ENCODE results near the gene TCFL5. TPM values are rescaled to one million over a fixed set of nuclear protein-coding genes. Genes with fewer than 3 reads are reported as not detected.
A peak's percentile ranks its signal among the peaks of the same experiment; 100 is the strongest.

The TCFL5 gene
- total RNA-seq, 1 donor from 2014 or later = 12.2 TPM

DNA sequence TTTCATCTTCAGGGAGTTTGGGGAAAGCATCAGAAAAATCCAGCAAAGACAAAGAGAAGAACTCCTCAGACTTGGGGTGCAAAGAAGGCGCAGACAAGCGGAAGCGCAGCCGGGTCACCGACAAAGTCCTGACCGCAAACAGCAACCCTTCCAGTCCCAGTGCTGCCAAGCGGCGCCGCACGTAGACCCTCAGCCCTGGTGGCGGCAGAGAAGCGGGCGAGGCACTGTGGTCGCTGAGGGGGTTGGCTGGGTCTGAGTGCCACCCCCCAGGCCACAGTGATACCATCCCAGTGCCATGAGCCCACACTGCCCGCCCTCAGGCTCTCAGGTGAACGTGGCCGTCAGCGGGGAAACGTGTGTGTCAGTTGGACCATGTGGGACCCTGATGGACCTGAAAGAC is 62.2 kb downstream of the TCFL5 start:
- Mint-ChIP-seq H3K27ac (no peak overlapping the region), H3K4me3 (no peak overlapping the region)
- DNase-seq (ENCODE audit: low spot score in 2 of 2, unreplicated experiment in 2 of 2) = no peak

DNA sequence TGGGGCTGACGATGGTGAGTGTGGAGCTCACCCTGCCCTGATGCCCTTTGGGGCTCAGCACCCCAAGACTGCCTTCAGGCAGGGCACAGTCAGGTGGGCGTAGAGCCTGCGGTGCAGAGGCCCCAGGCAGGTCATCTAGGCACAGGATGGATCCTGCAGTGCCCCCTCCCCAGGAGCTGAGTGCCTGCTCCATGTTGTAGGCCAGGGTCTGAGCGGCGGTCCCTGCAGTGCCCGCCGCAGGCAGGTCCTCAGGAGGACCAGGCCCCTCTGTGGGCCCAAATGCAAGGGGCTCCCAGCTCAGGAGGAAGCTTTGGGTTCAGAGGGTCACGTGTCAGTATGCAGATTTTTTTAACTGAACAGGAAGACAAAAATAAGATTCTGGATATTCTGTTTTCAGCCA is 62.6 kb downstream of the TCFL5 start:
- H3K27ac Mint-ChIP-seq = no peak overlapping the region
- H3K4me1 Mint-ChIP-seq = peaks cover 17% of the 10 kb centered on the region
- no peak overlapping the region for H3K4me3 Mint-ChIP-seq
- H3K36me3 Mint-ChIP-seq = peaks cover 13% of the 10 kb centered on the region
- no peak for DNase-seq (ENCODE audit: low spot score in 2 of 2, unreplicated experiment in 2 of 2)
- no peaks in the 10 kb centered on the region for H3K27me3 Mint-ChIP-seq (ENCODE audit: low read depth)
- no peaks in the 10 kb centered on the region for H3K9me3 Mint-ChIP-seq
- TF ChIP-seq, protein P1, sequence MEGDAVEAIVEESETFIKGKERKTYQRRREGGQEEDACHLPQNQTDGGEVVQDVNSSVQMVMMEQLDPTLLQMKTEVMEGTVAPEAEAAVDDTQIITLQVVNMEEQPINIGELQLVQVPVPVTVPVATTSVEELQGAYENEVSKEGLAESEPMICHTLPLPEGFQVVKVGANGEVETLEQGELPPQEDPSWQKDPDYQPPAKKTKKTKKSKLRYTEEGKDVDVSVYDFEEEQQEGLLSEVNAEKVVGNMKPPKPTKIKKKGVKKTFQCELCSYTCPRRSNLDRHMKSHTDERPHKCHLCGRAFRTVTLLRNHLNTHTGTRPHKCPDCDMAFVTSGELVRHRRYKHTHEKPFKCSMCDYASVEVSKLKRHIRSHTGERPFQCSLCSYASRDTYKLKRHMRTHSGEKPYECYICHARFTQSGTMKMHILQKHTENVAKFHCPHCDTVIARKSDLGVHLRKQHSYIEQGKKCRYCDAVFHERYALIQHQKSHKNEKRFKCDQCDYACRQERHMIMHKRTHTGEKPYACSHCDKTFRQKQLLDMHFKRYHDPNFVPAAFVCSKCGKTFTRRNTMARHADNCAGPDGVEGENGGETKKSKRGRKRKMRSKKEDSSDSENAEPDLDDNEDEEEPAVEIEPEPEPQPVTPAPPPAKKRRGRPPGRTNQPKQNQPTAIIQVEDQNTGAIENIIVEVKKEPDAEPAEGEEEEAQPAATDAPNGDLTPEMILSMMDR (IDR thresholded peaks at IDR 0.05; ENCODE audit: unreplicated experiment) = no peak

More for the DNA sequence above, 62.2 kb downstream of the TCFL5 start:
- Mint-ChIP-seq H3K36me3 (peaks cover 13% of the 10 kb centered on the region), H3K4me1 (peaks cover 20% of the 10 kb centered on the region), H3K9me3 (no peaks in the 10 kb centered on the region), H3K27me3 (ENCODE audit: low read depth) (no peaks in the 10 kb centered on the region)
- TF ChIP-seq, protein P1 (IDR thresholded peaks at IDR 0.05; ENCODE audit: unreplicated experiment) = no peak

DNA sequence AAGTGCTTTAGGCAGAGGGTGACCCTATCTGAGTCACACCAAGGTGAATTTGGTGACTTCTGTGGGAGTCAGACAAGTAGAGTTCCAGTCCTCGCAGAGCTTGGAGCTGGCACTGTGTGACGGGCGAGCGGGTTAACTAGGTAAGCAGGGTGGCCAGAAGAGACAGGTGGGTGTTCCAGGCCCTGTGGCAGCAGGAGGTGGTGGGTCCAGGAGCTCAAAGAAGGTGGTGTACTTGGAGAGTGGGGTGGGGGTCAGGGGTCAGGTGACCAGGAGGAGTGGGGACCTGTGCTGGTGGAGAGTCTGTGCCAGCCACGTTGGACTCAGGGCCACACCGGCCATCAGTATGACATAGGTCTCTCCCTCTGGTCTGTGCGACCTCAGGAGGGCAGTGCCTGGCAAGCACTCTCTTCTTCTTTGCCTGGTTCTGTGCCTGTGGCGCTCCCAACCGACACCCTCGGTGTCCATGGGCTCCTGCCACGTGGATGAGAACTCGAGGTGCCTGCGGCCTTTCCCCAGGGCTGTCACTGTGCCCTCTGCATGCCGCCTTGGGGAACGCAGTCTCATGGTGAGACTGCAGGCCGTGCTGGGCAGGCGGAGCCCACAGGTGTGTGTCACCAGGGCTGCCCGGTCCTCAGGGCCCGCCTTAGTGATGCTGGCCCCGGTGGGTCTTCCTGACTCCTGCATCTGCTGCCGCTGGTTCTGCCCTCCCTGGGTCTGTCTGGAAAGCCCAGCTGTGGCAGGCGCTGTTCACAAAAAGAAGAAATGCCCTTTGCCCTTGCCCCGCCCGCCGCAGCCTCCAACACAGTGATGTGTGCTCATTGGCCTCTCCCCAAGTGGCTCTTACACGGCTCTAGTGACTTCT is 63.7 kb downstream of the TCFL5 start:
- H3K36me3 Mint-ChIP-seq = peaks cover 13% of the 10 kb centered on the region
- TF ChIP-seq, protein P1 (IDR thresholded peaks at IDR 0.05; ENCODE audit: unreplicated experiment) = no peak
- no peaks in the 10 kb centered on the region for H3K27me3 Mint-ChIP-seq (ENCODE audit: low read depth)
- DNase-seq (ENCODE audit: low spot score in 2 of 2, unreplicated experiment in 2 of 2) = no peak
- H3K9me3 Mint-ChIP-seq = no peaks in the 10 kb centered on the region
- peaks cover 16% of the 10 kb centered on the region for H3K4me1 Mint-ChIP-seq
- peak overlapping the region; percentile 86 for H3K4me3 Mint-ChIP-seq
- no peak overlapping the region for H3K27ac Mint-ChIP-seq

DNA sequence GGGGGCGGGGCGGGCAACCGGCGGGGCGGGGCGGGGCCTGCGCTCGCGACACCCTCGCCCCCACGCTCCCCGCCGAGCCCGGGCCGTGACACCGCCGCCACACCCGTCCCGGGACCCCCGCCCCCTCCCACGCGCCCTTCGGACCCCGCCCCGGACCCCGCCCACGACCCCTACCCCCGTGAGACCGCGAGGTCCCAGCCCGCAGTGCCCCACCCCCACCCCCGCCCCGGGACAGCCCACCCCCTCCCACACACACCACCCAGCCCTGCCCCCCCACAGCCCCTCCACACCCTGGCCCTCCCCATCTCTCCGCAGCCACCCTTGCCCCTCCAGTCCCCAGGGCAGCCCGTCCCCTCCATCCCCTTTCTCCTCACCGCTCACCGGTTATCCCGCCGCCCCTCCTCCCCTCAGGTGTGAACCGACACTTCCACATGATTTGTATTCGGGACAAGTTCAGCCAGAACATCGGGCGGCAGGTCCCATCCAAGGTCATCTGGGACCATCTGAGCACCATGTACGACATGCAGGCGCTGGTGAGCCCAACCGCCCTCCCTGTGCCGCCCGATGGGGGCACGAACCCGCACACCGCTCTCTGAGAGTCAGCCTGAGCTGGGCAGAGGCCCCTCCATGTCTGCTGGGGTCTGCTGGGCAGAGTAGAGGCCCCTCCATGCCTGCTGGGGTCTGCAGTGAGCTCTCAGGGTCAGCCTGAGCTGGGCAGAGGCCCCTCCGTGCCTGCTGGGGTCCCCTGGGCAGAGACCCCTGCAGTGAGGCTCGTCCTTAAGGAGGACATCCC is 64.7 kb downstream of the TCFL5 start:
- Mint-ChIP-seq H3K4me3 (peak overlapping the region; percentile 86), H3K27ac (peak overlapping the region; percentile 75), H3K9me3 (no peaks in the 10 kb centered on the region), H3K27me3 (ENCODE audit: low read depth) (no peaks in the 10 kb centered on the region), H3K36me3 (peaks cover 13% of the 10 kb centered on the region), H3K4me1 (peaks cover 16% of the 10 kb centered on the region)
- TF ChIP-seq, protein P1 (IDR thresholded peaks at IDR 0.05; ENCODE audit: unreplicated experiment) = no peak
- DNase-seq (ENCODE audit: low spot score in 2 of 2, unreplicated experiment in 2 of 2) = no peak

DNA sequence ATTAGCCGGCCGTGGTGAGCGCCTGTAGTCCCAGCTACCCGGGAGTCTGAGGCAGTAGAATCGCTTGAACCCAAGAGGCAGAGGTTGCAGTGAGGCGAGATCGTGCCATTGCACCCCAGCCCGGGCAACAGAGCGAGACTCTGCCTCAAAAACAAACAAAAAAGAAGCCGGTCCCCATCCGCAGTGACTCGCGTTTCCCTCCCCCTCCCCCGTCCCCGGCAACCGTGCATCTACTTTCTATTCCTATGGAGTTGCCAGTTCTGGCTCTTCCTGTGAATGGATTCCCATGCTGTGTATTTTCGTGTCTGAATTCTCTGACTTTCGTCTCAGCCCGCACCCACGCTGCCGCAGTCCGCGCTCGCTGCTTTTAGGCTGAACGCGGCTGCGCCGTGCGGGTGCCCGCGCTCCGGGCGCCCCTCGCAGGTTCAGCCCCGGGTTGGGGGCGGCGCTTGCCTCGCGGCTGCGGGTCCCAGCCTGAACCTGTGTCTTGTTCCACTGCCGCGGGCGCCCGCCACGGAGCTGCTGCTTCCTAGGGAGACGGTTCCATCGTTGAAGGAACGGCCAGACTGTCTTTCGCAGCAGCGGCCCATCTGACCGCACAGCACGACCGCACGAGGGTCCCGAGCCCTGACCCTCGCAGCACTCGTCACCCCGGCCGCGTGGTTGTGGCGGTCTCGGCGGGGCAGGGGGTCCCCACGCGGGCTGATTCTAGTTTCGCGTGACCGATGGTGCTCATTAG is 66.4 kb downstream of the TCFL5 start:
- H3K36me3 Mint-ChIP-seq = peaks cover 11% of the 10 kb centered on the region
- H3K27me3 Mint-ChIP-seq (ENCODE audit: low read depth) = peaks cover 1% of the 10 kb centered on the region
- peak in 1 of 2 experiments; percentile 76 for DNase-seq (ENCODE audit: low spot score in 2 of 2, unreplicated experiment in 2 of 2)
- TF ChIP-seq, protein P1 (IDR thresholded peaks at IDR 0.05; ENCODE audit: unreplicated experiment) = no peak
- peak overlapping the region; percentile 87 for H3K27ac Mint-ChIP-seq
- no peaks in the 10 kb centered on the region for H3K9me3 Mint-ChIP-seq
- peak overlapping the region; percentile 75 for H3K4me3 Mint-ChIP-seq
- peaks cover 22% of the 10 kb centered on the region for H3K4me1 Mint-ChIP-seq

Measured in mesothelial cell of epicardium (in vitro differentiated cells).